Liver (tissue), 3 donors: ENCODE data around the gene MAP3K5.

Experiments
- ATF3 ChIP-seq: IDR thresholded peaks from 2 replicates; pipeline ENCODE4 v1.6.1; 2016; ENCODE audit warnings: antibody characterized with exemption
- CTCF ChIP-seq: fragments of 150-350 bp; IDR thresholded peaks from 2 replicates; pipeline ENCODE4 v1.5.1; 2017; ENCODE audit warnings: improper control_type of control experiment, low read depth, low read length; ENCODE audit not compliant: missing input control
- EGR1 ChIP-seq, 2 donors: IDR thresholded peaks; 2 replicates each; pipeline ENCODE4 v1.6.1; 2016 to 2018; ENCODE audit warnings: antibody characterized with exemption in 2 of 2, low read depth in 2 of 2
- GABPA ChIP-seq, 2 donors: IDR thresholded peaks in 1 of 2; conservative IDR thresholded peaks in 1 of 2; 2 replicates each; pipeline ENCODE4 v1.6.1; 2016; ENCODE audit warnings: antibody characterized with exemption in 2 of 2, mild to moderate bottlenecking in 1 of 2, moderate library complexity in 1 of 2
- HNF4A ChIP-seq, 2 donors: conservative IDR thresholded peaks; 2 replicates each; pipeline ENCODE4 v1.6.1; 2016; ENCODE audit warnings: antibody characterized with exemption in 2 of 2, mild to moderate bottlenecking in 2 of 2
- JUND ChIP-seq, 2 donors: IDR thresholded peaks; 2 replicates each; pipeline ENCODE4 v1.6.1; 2016; ENCODE audit warnings: antibody characterized with exemption in 2 of 2
- MAX ChIP-seq: IDR thresholded peaks from 2 replicates; pipeline ENCODE4 v1.6.1; 2016; ENCODE audit warnings: antibody characterized with exemption
- NR2F2 ChIP-seq: IDR thresholded peaks from 2 replicates; pipeline ENCODE4 v1.6.1; 2016; ENCODE audit warnings: antibody characterized with exemption
- REST ChIP-seq: IDR thresholded peaks from 2 replicates; pipeline ENCODE4 v1.6.1; 2016; ENCODE audit warnings: antibody characterized with exemption, mild to moderate bottlenecking
- SP1 ChIP-seq: IDR thresholded peaks from 2 replicates; pipeline ENCODE4 v1.6.1; 2018; ENCODE audit warnings: antibody characterized with exemption, mild to moderate bottlenecking
- TAF1 ChIP-seq: conservative IDR thresholded peaks from 2 replicates; pipeline ENCODE4 v1.6.1; 2016; ENCODE audit warnings: antibody characterized with exemption, mild to moderate bottlenecking
- YY1 ChIP-seq: IDR thresholded peaks from 2 replicates; pipeline ENCODE4 v1.6.1; 2016; ENCODE audit warnings: antibody characterized with exemption, mild to moderate bottlenecking
- ZBTB33 ChIP-seq: IDR thresholded peaks from 2 replicates; pipeline ENCODE4 v1.6.1; 2016; ENCODE audit warnings: antibody characterized with exemption
- donor health status: healthy.
- donor health status: healthy.

GRCh38 chr6:136737374-136737844 lies 54.9 kb downstream of the MAP3K5 start:
- no peak for TF ChIP-seq MAX
- TF ChIP-seq CTCF = no peak
- TF ChIP-seq ATF3 = no peak
- no peak for TF ChIP-seq NR2F2
- no peak for TF ChIP-seq SP1
- TF ChIP-seq YY1 = no peak
- no peak for TF ChIP-seq REST
- TF ChIP-seq ZBTB33 = no peak
- TF ChIP-seq GABPA (IDR thresholded peaks at IDR 0.05 in 1 of 2, conservative IDR thresholded peaks at IDR 0.05 in 1 of 2) = no peak
- no peak for TF ChIP-seq TAF1
- no peak for TF ChIP-seq HNF4A (conservative IDR thresholded peaks at IDR 0.05)
- no peak for TF ChIP-seq JUND (IDR thresholded peaks at IDR 0.05)
- TF ChIP-seq EGR1 (IDR thresholded peaks at IDR 0.05; ENCODE audit: low read depth in 2 of 2) = no peak
